Lung (tissue), 12 donors: ENCODE results near the gene SCD. TPM values are rescaled to one million over a fixed set of nuclear protein-coding genes. Genes with fewer than 3 reads are reported as not detected.

Experiments used
- ATAC-seq: fragments of 200-7000 bp; cut with Tn5 transposase; one replicate; pipeline ENCODE4 v1.9.1; 2020; ENCODE audit warnings: moderate number of reproducible peaks; ENCODE audit not compliant: insufficient read depth, low FRiP score
- DNase-seq, 3 donors: peaks; one replicate each; pipeline ENCODE4 v3.0.0-alpha.2; 2013 to 2017
- H3K27ac ChIP-seq, 2 donors: one replicate each; pipeline ENCODE4 v1.5.1; 2013; ENCODE audit warnings: mild to moderate bottlenecking in 2 of 2, moderate library complexity in 2 of 2, control low read depth in 1 of 2, inconsistent platforms in 1 of 2, low read depth in 1 of 2, low read length in 1 of 2
- H3K27me3 ChIP-seq, 3 donors: one replicate each; pipeline ENCODE4 v1.5.1; 2013; ENCODE audit warnings: low read length in 2 of 3; ENCODE audit not compliant: control insufficient read depth in 3 of 3, insufficient read depth in 3 of 3
- H3K36me3 ChIP-seq, 4 donors: one replicate each; pipeline ENCODE4 v1.5.1; 2013; ENCODE audit warnings: low read length in 4 of 4, mild to moderate bottlenecking in 1 of 4, moderate library complexity in 1 of 4; ENCODE audit not compliant: control insufficient read depth in 4 of 4, insufficient read depth in 4 of 4
- H3K4me1 ChIP-seq, 5 donors: one replicate each; pipeline ENCODE4 v1.5.1; 2013; ENCODE audit warnings: low read length in 5 of 5, mild to moderate bottlenecking in 2 of 5, moderate library complexity in 1 of 5; ENCODE audit not compliant: control insufficient read depth in 5 of 5, insufficient read depth in 5 of 5
- H3K4me3 ChIP-seq: one replicate; pipeline ENCODE4 v1.5.1; 2013; ENCODE audit warnings: mild to moderate bottlenecking, control low read depth, moderate library complexity
- H3K9ac ChIP-seq, 2 donors: one replicate each; pipeline ENCODE4 v1.5.1; 2013; ENCODE audit warnings: low read length in 2 of 2, control low read depth in 1 of 2; ENCODE audit not compliant: insufficient read depth in 1 of 2
- H3K9me3 ChIP-seq, 4 donors: one replicate each; pipeline ENCODE4 v1.5.1; 2013; ENCODE audit warnings: low read length in 3 of 4, mild to moderate bottlenecking in 1 of 4, moderate library complexity in 1 of 4; ENCODE audit not compliant: control insufficient read depth in 4 of 4, insufficient read depth in 3 of 4
- CTCF ChIP-seq: IDR thresholded peaks from 2 replicates; pipeline ENCODE4 v1.5.1; 2012; ENCODE audit warnings: mild to moderate bottlenecking; ENCODE audit errors: control extremely low read depth, extremely low read depth
- WGBS, 2 donors: extraction: QIAGEN DNeasy Blood & Tissue Kit; methylation state at CpG; one replicate each; pipeline ENCODE4 v1.1.7; 2013; 5-methylcytosine and 5-hydroxymethylcytosine counted together
- polyA plus RNA-seq, 2 donors: library from polyadenylated mRNA; stranded (reverse); fragments of 200-250 nt; gene quantifications; one replicate each; pipeline ENCODE4 v1.2.1, GENCODE V29; 2013
- total RNA-seq, 2 donors: library from RNA; depleted of rRNA in 1 of 2; stranded (reverse); fragments of >200 nt in 1 of 2; gene quantifications; one replicate each; pipeline ENCODE4 v1.2.1, GENCODE V29; 2014 to 2021
- donor health status: control.
- donor health status: control.
- donor health status: Bipolar disorder and iron deficiency.
- donor health status: healthy.
- donor health status: DM: yes; HTN: yes; CAD: no.

Gene SCD
- total and polyA plus RNA-seq, 4 donors, result 136 to 383 (median 239) TPM

- no peaks in the 10 kb centered on the region for H3K9me3 ChIP-seq
- H3K27ac ChIP-seq, result no peak overlapping the region
- no peak for TF ChIP-seq CTCF
- H3K4me3 ChIP-seq, result no peak overlapping the region
- ATAC-seq, result no peak
- peaks cover 0 to 6% (median 0%) of the 10 kb centered on the region in 3 donors for H3K27me3 ChIP-seq
- no peaks in the 10 kb centered on the region for H3K36me3 ChIP-seq
- no peaks in the 10 kb centered on the region for H3K4me1 ChIP-seq
- no peak overlapping the region for H3K9ac ChIP-seq
- no peak for DNase-seq
- WGBS, 2 donors, result 78 to 83% methylated on average over 4 of the region's 4 CpGs
These were observed 44.4 kb downstream of the SCD start for GRCh38 chr10:100391163-100392002.

GRCh38 chr10:100392686-100393003, 45.6 kb downstream of the SCD start:
- H3K36me3 ChIP-seq, result no peaks in the 10 kb centered on the region
- ATAC-seq (no peak), DNase-seq (no peak)
- H3K27ac ChIP-seq, result no peak overlapping the region
- peaks cover 0 to 6% (median 0%) of the 10 kb centered on the region in 3 donors for H3K27me3 ChIP-seq
- 94 to 96% methylated on average over 1 of the region's 1 CpG for WGBS, 2 donors
- no peaks in the 10 kb centered on the region for H3K9me3 ChIP-seq
- no peaks in the 10 kb centered on the region for H3K4me1 ChIP-seq
- no peak overlapping the region for H3K9ac ChIP-seq
- no peak overlapping the region for H3K4me3 ChIP-seq
- no peak for TF ChIP-seq CTCF

- TF ChIP-seq CTCF, result no peak
- H3K9me3 ChIP-seq, result no peaks in the 10 kb centered on the region
- H3K4me1 ChIP-seq, result no peaks in the 10 kb centered on the region
- H3K27me3 ChIP-seq, result peaks cover 0 to 6% (median 0%) of the 10 kb centered on the region in 3 donors
- H3K4me3 ChIP-seq, result no peak overlapping the region
- 93 to 95% methylated on average over 2 of the region's 2 CpGs for WGBS, 2 donors
- H3K36me3 ChIP-seq, result no peaks in the 10 kb centered on the region
- ATAC-seq (no peak), DNase-seq (no peak)
- no peak overlapping the region for H3K9ac ChIP-seq
- H3K27ac ChIP-seq, result no peak overlapping the region
These were observed 48.6 kb downstream of the SCD start for GRCh38 chr10:100395626-100396025.
